Esophagus squamous epithelium (tissue), 5 donors: ENCODE results near the gene GREB1L. TPM values are rescaled to one million over a fixed set of nuclear protein-coding genes. Genes with fewer than 3 reads are reported as not detected.

Experiments used
- DNase-seq: peaks from one replicate; lab custom pipeline; 2025; lab: John Stamatoyannopoulos, UW
- H3K27ac ChIP-seq, 4 donors: fragments of 200-600 bp; sonication (generic); one replicate each; pipeline ENCODE4 v1.5.1; 2016 to 2019; ENCODE audit warnings: mild to moderate bottlenecking in 1 of 4
- H3K27me3 ChIP-seq, 4 donors: fragments of 200-600 bp; sonication (generic); 1 replicate in 3 of 4; 2 replicates in 1 of 4; pipeline versions ENCODE4 v1.5.1 to v1.6.0; 2017 to 2021; ENCODE audit warnings: antibody characterized with exemption in 1 of 4
- H3K36me3 ChIP-seq, 3 donors: fragments of 200-600 bp; sonication (generic); one replicate each; pipeline ENCODE4 v1.5.1; 2016 to 2019
- H3K4me1 ChIP-seq, 3 donors: fragments of 200-600 bp; sonication (generic); one replicate each; pipeline ENCODE4 v1.5.1; 2017 to 2019
- H3K4me3 ChIP-seq, 4 donors: fragments of 200-600 bp; sonication (generic); 1 replicate in 3 of 4; 2 replicates in 1 of 4; pipeline ENCODE4 v1.5.1; 2016 to 2019; ENCODE audit warnings: mild to moderate bottlenecking in 2 of 4, moderate library complexity in 1 of 4
- H3K9me3 ChIP-seq, 3 donors: fragments of 200-600 bp; sonication (generic); one replicate each; pipeline ENCODE4 v1.5.1; 2016 to 2019
- CTCF ChIP-seq, 6 experiments: fragments of 450-650 bp in 4 of 6; fragments of 200-600 bp in 2 of 6; sonication (generic) in 2 of 6; IDR thresholded peaks; one replicate each; pipeline ENCODE4 v1.5.1; 2016 to 2019; ENCODE audit warnings: antibody characterized with exemption in 6 of 6, mild to moderate bottlenecking in 4 of 6, moderate library complexity in 4 of 6
- POLR2A ChIP-seq, 4 donors: fragments of 450-650 bp; IDR thresholded peaks; one replicate each; pipeline ENCODE4 v1.6.1; 2017; ENCODE audit warnings: antibody characterized with exemption in 4 of 4, mild to moderate bottlenecking in 4 of 4, moderate library complexity in 3 of 4
- WGBS, 2 donors: methylation state at CpG; one replicate each; pipeline ENCODE4 v1.1.5; 2018; 5-methylcytosine and 5-hydroxymethylcytosine counted together
- intact Hi-C: fragments of 100-400 bp; cut with DNase I; formaldehyde crosslinking; loops from one replicate; pipeline ENCODE4 v1.15.0; 2022
- total RNA-seq, 4 donors: library from RNA; depleted of rRNA; stranded (reverse); fragments of >200 nt; gene quantifications; one replicate each; pipeline ENCODE4 v1.1.0, GENCODE V29; 2016
- donor health status: DM: yes; HTN: yes; CAD: no.

Gene GREB1L
- total RNA-seq, 4 donors from 2014 or later = 0.12 to 0.95 (median 0.66) TPM; not detected in 1

GRCh38 chr18:21450913-21451312, 208.9 kb downstream of the GREB1L start:
- Histone ChIP-seq H3K4me3 (no peak overlapping the region), H3K36me3 (no peaks in the 10 kb centered on the region), H3K9me3 (no peaks in the 10 kb centered on the region), H3K4me1 (no peaks in the 10 kb centered on the region), H3K27me3 (no peaks in the 10 kb centered on the region), H3K27ac (no peak overlapping the region)
- intact Hi-C loops = no loop called here
- no peak for DNase-seq
- TF ChIP-seq POLR2A (IDR thresholded peaks at IDR 0.05) (no peak), CTCF (IDR thresholded peaks at IDR 0.05) (no peak)
- WGBS, 2 donors = 43 to 47% methylated on average over 1 of the region's 1 CpG

- DNase-seq = no peak
Observed at GRCh38 chr18:21451851-21452250, 209.8 kb downstream of the GREB1L start.

GRCh38 chr18:21452276-21452780, 210.3 kb downstream of the GREB1L start:
- TF ChIP-seq POLR2A (IDR thresholded peaks at IDR 0.05) (no peak), CTCF (IDR thresholded peaks at IDR 0.05) (no peak)
- 60 to 62% methylated on average over 2 of the region's 2 CpGs for WGBS, 2 donors
- H3K27me3 ChIP-seq = no peaks in the 10 kb centered on the region
- H3K9me3 ChIP-seq = no peaks in the 10 kb centered on the region
- no peaks in the 10 kb centered on the region for H3K4me1 ChIP-seq
- no peaks in the 10 kb centered on the region for H3K36me3 ChIP-seq
- H3K4me3 ChIP-seq = no peak overlapping the region
- intact Hi-C loops = no loop called here
- no peak overlapping the region for H3K27ac ChIP-seq
- DNase-seq = no peak

More at GRCh38 chr18:21451851-21452250, 209.8 kb downstream of the GREB1L start:
- Histone ChIP-seq H3K27ac (no peak overlapping the region), H3K4me3 (no peak overlapping the region), H3K36me3 (no peaks in the 10 kb centered on the region), H3K4me1 (no peaks in the 10 kb centered on the region), H3K27me3 (no peaks in the 10 kb centered on the region), H3K9me3 (no peaks in the 10 kb centered on the region)
- intact Hi-C loops = no loop called here
- TF ChIP-seq POLR2A (IDR thresholded peaks at IDR 0.05) = no peak
- TF ChIP-seq CTCF (IDR thresholded peaks at IDR 0.05) = no peak
- 85 to 90% methylated on average over 2 of the region's 2 CpGs for WGBS, 2 donors

- DNase-seq = no peak
- Histone ChIP-seq H3K4me1 (no peaks in the 10 kb centered on the region), H3K27ac (no peak overlapping the region), H3K4me3 (no peak overlapping the region), H3K27me3 (no peaks in the 10 kb centered on the region), H3K9me3 (no peaks in the 10 kb centered on the region), H3K36me3 (no peaks in the 10 kb centered on the region)
- no peak for TF ChIP-seq POLR2A (IDR thresholded peaks at IDR 0.05)
- no peak for TF ChIP-seq CTCF (IDR thresholded peaks at IDR 0.05)
- 53% methylated on average over 4 of the region's 4 CpGs for WGBS, 2 donors
- intact Hi-C loops = no loop called here
Observed at GRCh38 chr18:21452796-21453510, 210.9 kb downstream of the GREB1L start.

- Histone ChIP-seq H3K4me1 (no peaks in the 10 kb centered on the region), H3K4me3 (no peak overlapping the region), H3K9me3 (no peaks in the 10 kb centered on the region), H3K36me3 (no peaks in the 10 kb centered on the region), H3K27me3 (no peaks in the 10 kb centered on the region), H3K27ac (no peak overlapping the region)
- no peak for DNase-seq
- WGBS, 2 donors = 52 to 67% methylated on average over 6 of the region's 6 CpGs
- no peak for TF ChIP-seq CTCF (IDR thresholded peaks at IDR 0.05)
- no peak for TF ChIP-seq POLR2A (IDR thresholded peaks at IDR 0.05)
- intact Hi-C loops = no loop called here
Observed at GRCh38 chr18:21453511-21453901, 211.5 kb downstream of the GREB1L start.
